Sigmoid colon (tissue), 7 donors: Measurements from ENCODE around the gene KSR1. TPM values are rescaled to one million over a fixed set of nuclear protein-coding genes. Genes with fewer than 3 reads are reported as not detected.

ENCODE experiments used
- DNase-seq: peaks from one replicate; pipeline ENCODE4 v3.0.0-alpha.2; 2019
- H3K27ac ChIP-seq, 4 donors: fragments of 200-600 bp; sonication (generic); one replicate each; pipeline ENCODE4 v1.5.1; 2016 to 2019; ENCODE audit warnings: mild to moderate bottlenecking in 1 of 4
- H3K27me3 ChIP-seq, 3 donors: fragments of 200-600 bp; sonication (generic); one replicate each; pipeline ENCODE4 v1.5.1; 2019; ENCODE audit warnings: mild to moderate bottlenecking in 1 of 3
- H3K36me3 ChIP-seq, 4 donors: fragments of 200-600 bp; sonication (generic); one replicate each; pipeline ENCODE4 v1.5.1; 2016 to 2019
- H3K4me1 ChIP-seq, 4 donors: fragments of 200-600 bp; sonication (generic); one replicate each; pipeline ENCODE4 v1.5.1; 2017 to 2019
- H3K4me3 ChIP-seq, 4 donors: fragments of 200-600 bp; sonication (generic); one replicate each; pipeline ENCODE4 v1.5.1; 2017 to 2019; ENCODE audit warnings: mild to moderate bottlenecking in 2 of 4, moderate library complexity in 1 of 4
- H3K9me3 ChIP-seq, 4 donors: fragments of 200-600 bp in 3 of 4; sonication (generic) in 3 of 4; one replicate each; pipeline versions ENCODE4 v1.5.1 to v1.6.1; 2013 to 2019
- CTCF ChIP-seq, 4 experiments: fragments of 450-650 bp in 3 of 4; fragments of 200-600 bp in 1 of 4; IDR thresholded peaks; one replicate each; pipeline ENCODE4 v1.5.1; 2016 to 2019; ENCODE audit warnings: antibody characterized with exemption in 4 of 4, mild to moderate bottlenecking in 3 of 4, moderate library complexity in 2 of 4
- EP300 ChIP-seq, 4 donors: sonication (generic); formaldehyde crosslinking; IDR thresholded peaks; one replicate each; pipeline ENCODE4 v1.6.1; 2017; ENCODE audit warnings: antibody characterized with exemption in 4 of 4
- POLR2A ChIP-seq, 2 donors: fragments of 450-650 bp; IDR thresholded peaks; one replicate each; pipeline ENCODE4 v1.6.1; 2016; ENCODE audit warnings: antibody characterized with exemption in 2 of 2, mild to moderate bottlenecking in 2 of 2, moderate library complexity in 2 of 2
- POLR2AphosphoS5 ChIP-seq, 4 donors: sonication (generic); formaldehyde crosslinking; IDR thresholded peaks; one replicate each; pipeline ENCODE4 v1.6.1; 2017; ENCODE audit warnings: antibody characterized with exemption in 4 of 4
- WGBS, 2 donors: extraction: QIAGEN DNeasy Blood & Tissue Kit; methylation state at CpG; one replicate each; pipeline ENCODE4 v1.1.7; 2013; 5-methylcytosine and 5-hydroxymethylcytosine counted together
- intact Hi-C: fragments of 100-400 bp; cut with DNase I; formaldehyde crosslinking; loops from one replicate; pipeline ENCODE4 v1.15.1; 2023
- polyA plus RNA-seq, 3 donors: library from polyadenylated mRNA; stranded (reverse); fragments of 200-250 nt; gene quantifications; one replicate each; pipeline ENCODE4 v1.2.3, GENCODE V29; 2013
- total RNA-seq, 4 donors: library from RNA; depleted of rRNA; stranded (reverse); fragments of >200 nt; gene quantifications; one replicate each; pipeline ENCODE4 v1.1.0, GENCODE V29; 2016
- donor health status: healthy with polysubstance abuse.
- donor health status: Bipolar disorder and iron deficiency.
- donor health status: healthy.

The KSR1 gene
- total and polyA plus RNA-seq, 7 donors = 4.2 to 25.8 (median 18.2) TPM

- no peak for DNase-seq
- Histone ChIP-seq H3K36me3 (peaks cover 0 to 6% (median 0%) of the 10 kb centered on the region in 4 donors), H3K4me1 (peaks cover 0 to 36% (median 16%) of the 10 kb centered on the region in 4 donors), H3K4me3 (no peak overlapping the region), H3K9me3 (no peaks in the 10 kb centered on the region), H3K27me3 (no peaks in the 10 kb centered on the region), H3K27ac (no peak overlapping the region)
- WGBS, 2 donors = 96 to 97% methylated on average over 7 of the region's 7 CpGs
- TF ChIP-seq CTCF (IDR thresholded peaks at IDR 0.05) = no peak
- no peak for TF ChIP-seq EP300 (IDR thresholded peaks at IDR 0.05)
- no peak for TF ChIP-seq POLR2A (IDR thresholded peaks at IDR 0.05)
- intact Hi-C loops = no loop called here
Measured at GRCh38 chr17:27548369-27548768, 92.1 kb downstream of the KSR1 start.

GRCh38 chr17:27549251-27549893 lies 93.1 kb downstream of the KSR1 start:
- intact Hi-C loops = no loop called here
- 85 to 87% methylated on average over 10 of the region's 10 CpGs for WGBS, 2 donors
- TF ChIP-seq CTCF (IDR thresholded peaks at IDR 0.05) (no peak), EP300 (IDR thresholded peaks at IDR 0.05) (no peak), POLR2AphosphoS5 (IDR thresholded peaks at IDR 0.05) (no peak), POLR2A (IDR thresholded peaks at IDR 0.05) (no peak)
- Histone ChIP-seq H3K36me3 (peaks cover 0 to 6% (median 0%) of the 10 kb centered on the region in 4 donors), H3K9me3 (no peaks in the 10 kb centered on the region), H3K27me3 (no peaks in the 10 kb centered on the region), H3K27ac (no peak overlapping the region), H3K4me3 (no peak overlapping the region), H3K4me1 (peaks cover 0 to 46% (median 26%) of the 10 kb centered on the region in 4 donors)
- no peak for DNase-seq

GRCh38 chr17:27550291-27550930 lies 94.2 kb downstream of the KSR1 start:
- Histone ChIP-seq H3K36me3 (peaks cover 0 to 6% (median 0%) of the 10 kb centered on the region in 4 donors), H3K27me3 (no peaks in the 10 kb centered on the region), H3K4me3 (no peak overlapping the region), H3K9me3 (no peaks in the 10 kb centered on the region), H3K27ac (no peak overlapping the region), H3K4me1 (peaks cover 0 to 45% (median 28%) of the 10 kb centered on the region in 4 donors)
- intact Hi-C loops = no loop called here
- no peak for DNase-seq
- no peak for TF ChIP-seq POLR2A (IDR thresholded peaks at IDR 0.05)
- TF ChIP-seq EP300 (IDR thresholded peaks at IDR 0.05) = no peak
- TF ChIP-seq CTCF (IDR thresholded peaks at IDR 0.05) = no peak
- 97 to 98% methylated on average over 13 of the region's 13 CpGs for WGBS, 2 donors

GRCh38 chr17:27550974-27551505 lies 94.8 kb downstream of the KSR1 start:
- WGBS, 2 donors = 55 to 78% methylated on average over 3 of the region's 3 CpGs
- no peak overlapping the region for H3K27ac ChIP-seq
- no peaks in the 10 kb centered on the region for H3K27me3 ChIP-seq
- H3K36me3 ChIP-seq = peaks cover 0 to 6% (median 0%) of the 10 kb centered on the region in 4 donors
- no peak overlapping the region for H3K4me3 ChIP-seq
- intact Hi-C loops = no loop called here
- H3K9me3 ChIP-seq = no peaks in the 10 kb centered on the region
- no peak for TF ChIP-seq POLR2AphosphoS5 (IDR thresholded peaks at IDR 0.05)
- no peak for TF ChIP-seq CTCF (IDR thresholded peaks at IDR 0.05)
- TF ChIP-seq EP300 (IDR thresholded peaks at IDR 0.05) = no peak
- no peak for TF ChIP-seq POLR2A (IDR thresholded peaks at IDR 0.05)
- no peak for DNase-seq
- peaks cover 0 to 39% (median 25%) of the 10 kb centered on the region in 4 donors for H3K4me1 ChIP-seq
